ENCODE measurements around the gene TNFRSF18. TPM values are rescaled to one million over a fixed set of nuclear protein-coding genes. Genes with fewer than 3 reads are reported as not detected.

TNFRSF18 gene
- total RNA-seq, 1 donor from 2014 or later, result not detected

DNA sequence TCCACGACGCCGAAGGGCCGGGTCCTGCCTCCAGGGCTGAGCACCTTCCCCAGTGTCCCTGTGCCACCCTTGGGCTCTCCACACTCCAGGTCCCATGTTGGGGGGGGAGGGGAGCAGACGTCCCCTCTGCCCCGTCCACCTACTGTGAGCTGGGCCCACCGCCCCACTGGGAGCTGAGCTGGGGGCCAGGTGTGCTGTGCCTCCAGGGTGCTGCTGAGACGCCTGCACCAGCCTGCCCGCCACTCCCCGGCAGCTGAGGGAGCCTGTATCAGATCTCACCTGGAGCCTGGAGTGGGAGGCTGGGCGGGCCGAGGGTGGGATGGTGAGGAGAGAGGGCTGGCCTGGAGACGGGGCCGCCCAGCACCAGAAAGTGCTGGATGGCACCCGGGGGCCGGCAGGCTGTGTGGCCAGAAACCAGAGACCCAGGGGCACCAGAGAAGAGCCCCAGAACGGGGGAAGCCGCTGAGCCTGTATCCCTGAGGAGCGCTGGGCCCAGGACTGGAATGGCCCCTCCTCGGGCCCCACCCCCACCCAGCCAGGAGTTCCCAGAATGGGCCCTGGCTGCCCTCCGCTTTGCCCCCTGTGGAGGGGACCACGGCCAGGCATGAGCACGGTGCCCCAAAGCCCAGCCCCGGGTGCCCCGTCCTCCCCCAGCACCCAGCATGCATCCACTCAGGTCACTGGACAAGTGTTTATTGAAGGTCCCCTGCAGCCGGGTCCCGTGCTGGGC lies 3.4 kb downstream of the TNFRSF18 start:
- H3K9me3 Mint-ChIP-seq (ENCODE audit: unreplicated experiment), result no peaks in the 10 kb centered on the region

DNA sequence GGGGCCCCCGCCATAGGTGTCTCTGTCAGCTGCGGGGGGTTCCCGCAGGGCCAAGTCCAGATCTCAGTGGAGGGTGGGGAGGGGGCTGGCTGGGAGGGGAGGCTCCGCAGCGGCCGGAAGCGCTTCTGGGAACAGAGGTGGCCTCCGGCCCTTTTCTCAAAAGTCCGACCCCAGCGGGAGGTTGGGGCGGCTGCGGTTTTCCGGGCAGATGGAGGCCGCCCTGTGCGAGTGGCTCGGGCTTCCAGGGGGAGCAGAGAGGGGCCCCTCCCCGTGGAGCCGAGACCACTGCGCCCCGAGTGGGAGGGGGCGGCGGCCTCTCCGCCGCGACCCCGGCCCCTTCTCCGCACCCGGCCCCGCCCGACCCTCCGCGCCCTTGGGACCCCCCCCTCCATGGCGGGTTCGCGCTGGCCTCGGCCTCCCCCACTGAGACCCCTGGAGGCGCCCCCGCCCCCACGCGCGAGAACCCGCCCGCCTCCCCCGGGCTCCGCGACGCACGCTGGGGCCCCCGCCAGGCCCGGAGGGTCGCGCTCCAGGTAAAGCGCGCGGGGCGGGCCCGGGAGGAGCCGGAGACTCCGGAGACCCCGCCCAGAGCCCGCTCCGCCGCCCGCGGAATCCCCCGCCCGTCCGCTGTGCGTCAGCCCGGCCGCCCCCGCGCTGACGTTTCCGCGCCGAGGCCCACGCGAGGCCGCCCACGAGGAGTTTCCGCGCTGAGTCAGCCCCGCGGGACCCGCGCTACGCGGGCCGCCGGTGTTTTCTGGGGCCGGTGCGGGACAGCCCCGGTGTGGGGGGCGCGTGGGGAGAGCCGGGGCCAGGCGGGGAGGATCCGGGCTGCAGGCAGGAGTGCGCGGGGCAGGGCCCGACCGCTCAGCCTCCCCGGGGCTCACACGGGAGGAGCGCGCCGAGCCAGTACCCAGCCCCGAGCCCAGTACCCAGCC lies 5.2 kb downstream of the TNFRSF18 start:
- Mint-ChIP-seq H3K36me3 (ENCODE audit: low read depth, unreplicated experiment) (no peaks in the 10 kb centered on the region), H3K27ac (ENCODE audit: unreplicated experiment) (no peak overlapping the region), H3K9me3 (ENCODE audit: unreplicated experiment) (no peaks in the 10 kb centered on the region), H3K27me3 (ENCODE audit: unreplicated experiment) (peaks cover 4% of the 10 kb centered on the region), H3K4me3 (ENCODE audit: unreplicated experiment) (no peak overlapping the region), H3K4me1 (ENCODE audit: unreplicated experiment) (no peaks in the 10 kb centered on the region)
- DNase-seq (ENCODE audit: low spot score), result peak; percentile 29
- TF ChIP-seq, protein P1, sequence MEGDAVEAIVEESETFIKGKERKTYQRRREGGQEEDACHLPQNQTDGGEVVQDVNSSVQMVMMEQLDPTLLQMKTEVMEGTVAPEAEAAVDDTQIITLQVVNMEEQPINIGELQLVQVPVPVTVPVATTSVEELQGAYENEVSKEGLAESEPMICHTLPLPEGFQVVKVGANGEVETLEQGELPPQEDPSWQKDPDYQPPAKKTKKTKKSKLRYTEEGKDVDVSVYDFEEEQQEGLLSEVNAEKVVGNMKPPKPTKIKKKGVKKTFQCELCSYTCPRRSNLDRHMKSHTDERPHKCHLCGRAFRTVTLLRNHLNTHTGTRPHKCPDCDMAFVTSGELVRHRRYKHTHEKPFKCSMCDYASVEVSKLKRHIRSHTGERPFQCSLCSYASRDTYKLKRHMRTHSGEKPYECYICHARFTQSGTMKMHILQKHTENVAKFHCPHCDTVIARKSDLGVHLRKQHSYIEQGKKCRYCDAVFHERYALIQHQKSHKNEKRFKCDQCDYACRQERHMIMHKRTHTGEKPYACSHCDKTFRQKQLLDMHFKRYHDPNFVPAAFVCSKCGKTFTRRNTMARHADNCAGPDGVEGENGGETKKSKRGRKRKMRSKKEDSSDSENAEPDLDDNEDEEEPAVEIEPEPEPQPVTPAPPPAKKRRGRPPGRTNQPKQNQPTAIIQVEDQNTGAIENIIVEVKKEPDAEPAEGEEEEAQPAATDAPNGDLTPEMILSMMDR (IDR thresholded peaks at IDR 0.05; ENCODE audit: unreplicated experiment), result no peak

More for the DNA sequence above, 3.4 kb downstream of the TNFRSF18 start:
- Mint-ChIP-seq H3K4me1 (ENCODE audit: unreplicated experiment) (no peaks in the 10 kb centered on the region), H3K36me3 (ENCODE audit: low read depth, unreplicated experiment) (no peaks in the 10 kb centered on the region), H3K27me3 (ENCODE audit: unreplicated experiment) (no peaks in the 10 kb centered on the region), H3K4me3 (ENCODE audit: unreplicated experiment) (no peak overlapping the region), H3K27ac (ENCODE audit: unreplicated experiment) (no peak overlapping the region)
- peak; percentile 4 for DNase-seq (ENCODE audit: low spot score)
- TF ChIP-seq, protein P1 (IDR thresholded peaks at IDR 0.05; ENCODE audit: unreplicated experiment), result no peak

DNA sequence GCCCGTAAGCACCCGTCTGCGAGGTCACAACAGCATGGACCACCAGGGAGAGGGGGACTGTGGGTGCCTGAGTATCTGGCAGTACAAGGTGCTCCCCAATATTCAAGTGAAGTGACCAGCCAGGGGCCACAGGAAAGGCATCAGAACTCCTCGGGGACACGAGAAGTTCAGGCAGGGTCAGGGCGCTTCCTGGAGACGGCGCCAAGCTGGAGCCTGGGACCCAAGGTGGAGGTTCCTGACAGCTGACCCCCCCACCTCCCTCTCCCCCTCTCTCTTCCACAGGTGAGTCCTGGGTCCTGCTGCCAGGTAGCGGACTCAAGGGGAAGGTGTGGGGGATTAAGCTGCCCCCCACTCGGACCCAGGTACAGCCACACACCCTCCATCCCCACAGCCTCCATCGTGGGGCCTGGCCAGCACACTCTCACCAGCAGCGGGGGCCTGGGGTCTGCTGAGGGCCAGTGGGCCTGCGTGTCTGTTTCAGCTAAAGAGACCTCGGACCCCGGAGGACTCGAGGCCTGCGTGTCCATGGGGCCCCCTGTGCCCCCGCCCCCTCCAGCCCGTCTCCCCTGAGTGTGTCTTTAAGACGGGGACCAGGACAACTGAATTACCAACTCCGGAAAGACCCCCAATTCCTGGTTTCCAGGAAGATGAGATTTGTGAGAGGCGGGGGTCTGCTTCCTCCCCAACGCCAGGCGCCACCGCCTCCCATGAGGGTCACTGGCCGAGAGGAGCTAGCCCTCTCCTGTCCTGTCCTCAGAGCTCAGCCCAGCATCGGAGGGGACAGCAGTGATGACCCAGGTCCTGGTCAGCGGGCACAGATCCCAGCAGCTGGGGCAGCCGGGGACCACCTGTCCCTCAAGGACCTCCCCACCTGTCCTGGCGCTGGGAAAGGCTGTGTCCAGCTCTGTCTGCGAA lies 6.2 kb downstream of the TNFRSF18 start:
- Mint-ChIP-seq H3K9me3 (ENCODE audit: unreplicated experiment) (no peaks in the 10 kb centered on the region), H3K27ac (ENCODE audit: unreplicated experiment) (no peak overlapping the region), H3K4me1 (ENCODE audit: unreplicated experiment) (no peaks in the 10 kb centered on the region), H3K36me3 (ENCODE audit: low read depth, unreplicated experiment) (no peaks in the 10 kb centered on the region), H3K27me3 (ENCODE audit: unreplicated experiment) (peaks cover 6% of the 10 kb centered on the region), H3K4me3 (ENCODE audit: unreplicated experiment) (no peak overlapping the region)
- TF ChIP-seq, protein P1 (IDR thresholded peaks at IDR 0.05; ENCODE audit: unreplicated experiment), result no peak
- DNase-seq (ENCODE audit: low spot score), result peak; percentile 5

DNA sequence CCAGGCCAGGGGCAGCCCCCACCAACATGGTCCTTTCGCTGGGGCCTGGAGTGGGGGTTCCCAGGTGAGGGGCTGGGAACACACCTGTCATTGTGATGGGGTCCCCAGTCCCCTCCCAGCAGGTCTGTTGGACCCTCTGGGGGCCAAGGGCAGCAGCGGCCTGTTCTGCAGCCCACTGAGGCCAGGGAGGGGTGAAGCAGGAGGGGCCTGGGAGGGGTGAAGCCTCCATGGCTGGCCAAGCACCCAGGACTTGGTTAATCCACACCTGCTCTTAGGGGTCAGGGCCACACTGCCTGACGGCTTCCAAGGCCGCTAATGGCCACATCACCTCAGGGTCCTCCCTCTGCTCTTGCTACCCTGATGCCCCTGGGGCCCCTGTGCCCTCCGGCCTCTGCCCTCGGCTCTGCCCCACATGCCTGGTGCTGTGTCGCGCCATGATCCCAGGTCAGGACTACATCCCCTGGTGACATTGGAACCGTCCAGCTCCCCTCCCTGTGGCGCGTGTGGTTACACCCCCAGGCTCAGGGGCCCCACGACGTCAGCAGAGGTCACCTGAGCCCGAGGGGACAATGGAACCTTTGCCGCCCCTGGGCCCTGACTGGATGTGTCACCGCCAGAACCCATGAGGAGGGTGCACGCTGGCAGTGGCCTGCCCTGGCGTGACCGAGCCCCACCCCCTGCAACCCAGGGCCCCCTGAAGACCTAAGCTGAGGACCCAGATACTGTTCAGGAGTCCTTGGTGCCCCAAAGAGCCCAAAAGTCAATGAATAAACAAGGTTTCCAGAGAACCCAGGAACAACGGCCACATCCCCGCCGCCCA lies 7.0 kb downstream of the TNFRSF18 start:
- H3K4me3 Mint-ChIP-seq (ENCODE audit: unreplicated experiment), result no peak overlapping the region
- H3K4me1 Mint-ChIP-seq (ENCODE audit: unreplicated experiment), result no peaks in the 10 kb centered on the region
- H3K36me3 Mint-ChIP-seq (ENCODE audit: low read depth, unreplicated experiment), result peaks cover 6% of the 10 kb centered on the region
- H3K27ac Mint-ChIP-seq (ENCODE audit: unreplicated experiment), result no peak overlapping the region
- H3K27me3 Mint-ChIP-seq (ENCODE audit: unreplicated experiment), result peaks cover 8% of the 10 kb centered on the region
- peak; percentile 4 for DNase-seq (ENCODE audit: low spot score)
- TF ChIP-seq, protein P1 (IDR thresholded peaks at IDR 0.05; ENCODE audit: unreplicated experiment), result no peak
- H3K9me3 Mint-ChIP-seq (ENCODE audit: unreplicated experiment), result no peaks in the 10 kb centered on the region

All from endothelial cell (in vitro differentiated cells).